Measurements from ENCODE around the gene CACNA1E.

DNA sequence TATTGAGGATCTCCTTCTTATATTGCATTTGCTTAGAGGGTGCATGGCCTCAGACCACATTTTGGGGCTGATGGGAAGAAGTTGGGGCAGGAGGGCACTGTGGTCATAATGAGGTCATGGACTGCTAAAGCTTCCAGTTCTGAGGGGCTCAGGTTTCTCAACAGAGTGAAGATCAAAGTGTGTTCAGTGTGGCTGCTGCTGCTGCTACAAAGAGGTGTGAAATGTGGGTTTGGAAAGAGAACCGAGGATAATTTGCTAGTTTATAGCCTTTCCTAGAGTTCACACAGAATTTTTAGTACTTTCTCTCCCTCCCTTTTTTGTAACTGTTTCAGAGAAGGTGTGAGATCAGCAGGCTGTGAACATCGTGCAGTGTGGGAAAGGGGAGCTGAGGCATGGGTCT, 73.3 kb downstream of the CACNA1E start:
- TF ChIP-seq, protein P1, sequence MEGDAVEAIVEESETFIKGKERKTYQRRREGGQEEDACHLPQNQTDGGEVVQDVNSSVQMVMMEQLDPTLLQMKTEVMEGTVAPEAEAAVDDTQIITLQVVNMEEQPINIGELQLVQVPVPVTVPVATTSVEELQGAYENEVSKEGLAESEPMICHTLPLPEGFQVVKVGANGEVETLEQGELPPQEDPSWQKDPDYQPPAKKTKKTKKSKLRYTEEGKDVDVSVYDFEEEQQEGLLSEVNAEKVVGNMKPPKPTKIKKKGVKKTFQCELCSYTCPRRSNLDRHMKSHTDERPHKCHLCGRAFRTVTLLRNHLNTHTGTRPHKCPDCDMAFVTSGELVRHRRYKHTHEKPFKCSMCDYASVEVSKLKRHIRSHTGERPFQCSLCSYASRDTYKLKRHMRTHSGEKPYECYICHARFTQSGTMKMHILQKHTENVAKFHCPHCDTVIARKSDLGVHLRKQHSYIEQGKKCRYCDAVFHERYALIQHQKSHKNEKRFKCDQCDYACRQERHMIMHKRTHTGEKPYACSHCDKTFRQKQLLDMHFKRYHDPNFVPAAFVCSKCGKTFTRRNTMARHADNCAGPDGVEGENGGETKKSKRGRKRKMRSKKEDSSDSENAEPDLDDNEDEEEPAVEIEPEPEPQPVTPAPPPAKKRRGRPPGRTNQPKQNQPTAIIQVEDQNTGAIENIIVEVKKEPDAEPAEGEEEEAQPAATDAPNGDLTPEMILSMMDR (IDR thresholded peaks at IDR 0.05) = no peak
- TF ChIP-seq EZH2 (IDR thresholded peaks at IDR 0.05; ENCODE audit: borderline replicate concordance, insufficient read depth, low read depth, low read length, poor library complexity, severe bottlenecking) = no peak
